NOMO-1 treated with dmso at 0.1 percent for 144 hours (cell line): ENCODE measurements around the gene CENPF.
"Not testable (repeated sequence)": the region's sequence is repeated elsewhere in the genome, so short reads cannot be mapped to it uniquely, and the experiment has no call there.

Experiments
- DNase-seq: peaks from one replicate; lab custom pipeline; 2025; ENCODE audit not compliant: unreplicated experiment; lab: John Stamatoyannopoulos, UW

The CENPF gene

GRCh38 chr1:214658175-214658574 lies 55.2 kb downstream of the CENPF start:
- DNase-seq: no peak

- DNase-seq: no peak
These were observed 55.8 kb downstream of the CENPF start for GRCh38 chr1:214658785-214659184.

- no peak for DNase-seq
These were observed 57.2 kb downstream of the CENPF start for GRCh38 chr1:214660190-214660589.

- DNase-seq: no peak
These were observed 57.9 kb downstream of the CENPF start for GRCh38 chr1:214660900-214661299.

GRCh38 chr1:214662223-214662785 lies 59.3 kb downstream of the CENPF start:
- DNase-seq: no peak

- no peak for DNase-seq
These were observed 61.8 kb downstream of the CENPF start for GRCh38 chr1:214664651-214665433.

- no peak for DNase-seq
These were observed 62.7 kb downstream of the CENPF start for GRCh38 chr1:214665606-214666110.

- DNase-seq: no peak
These were observed 63.7 kb downstream of the CENPF start for GRCh38 chr1:214666674-214667073.

GRCh38 chr1:214670098-214670497 lies 67.1 kb downstream of the CENPF start:
- no peak for DNase-seq

- DNase-seq: not testable (repeated sequence)
These were observed 70.0 kb downstream of the CENPF start for GRCh38 chr1:214673029-214673428.

- DNase-seq: no peak
These were observed 70.6 kb downstream of the CENPF start for GRCh38 chr1:214673576-214673975.

GRCh38 chr1:214675524-214675923 lies 72.5 kb downstream of the CENPF start:
- not testable (repeated sequence) for DNase-seq

GRCh38 chr1:214676747-214677146 lies 73.8 kb downstream of the CENPF start:
- no peak for DNase-seq

- no peak for DNase-seq
These were observed 75.0 kb downstream of the CENPF start for GRCh38 chr1:214677945-214678344.

- no peak for DNase-seq
These were observed 75.4 kb downstream of the CENPF start for GRCh38 chr1:214678386-214678785.

GRCh38 chr1:214683621-214684020 lies 80.6 kb downstream of the CENPF start:
- DNase-seq: no peak

GRCh38 chr1:214685906-214686305 lies 82.9 kb downstream of the CENPF start:
- no peak for DNase-seq

- DNase-seq: no peak
These were observed 83.5 kb downstream of the CENPF start for GRCh38 chr1:214686497-214686896.

GRCh38 chr1:214688891-214689290 lies 85.9 kb downstream of the CENPF start:
- DNase-seq: no peak

- DNase-seq: no peak
These were observed 91.8 kb downstream of the CENPF start for GRCh38 chr1:214694769-214695168.

GRCh38 chr1:214698559-214698958 lies 95.6 kb downstream of the CENPF start:
- no peak for DNase-seq

- DNase-seq: no peak
These were observed 97.4 kb downstream of the CENPF start for GRCh38 chr1:214700437-214700836.

- DNase-seq: no peak
These were observed 99.6 kb downstream of the CENPF start for GRCh38 chr1:214702556-214702955.
